Stimulated activated CD8-positive, alpha-beta memory T cell treated with anti-CD3 and anti-CD28 coated beads, Interleukin-12 subunit alpha, Interleukin-12 subunit beta, amount 100 ng/mL, for 4 hours (primary cell): ENCODE results near the gene NID1.
"Not testable (repeated sequence)": the region's sequence is repeated elsewhere in the genome, so short reads cannot be mapped to it uniquely, and the experiment has no call there.

Experiments
- DNase-seq: peaks from one replicate; pipeline ENCODE4 v3.0.0-alpha.2; 2020; ENCODE audit warnings: low read depth

Gene NID1

DNA sequence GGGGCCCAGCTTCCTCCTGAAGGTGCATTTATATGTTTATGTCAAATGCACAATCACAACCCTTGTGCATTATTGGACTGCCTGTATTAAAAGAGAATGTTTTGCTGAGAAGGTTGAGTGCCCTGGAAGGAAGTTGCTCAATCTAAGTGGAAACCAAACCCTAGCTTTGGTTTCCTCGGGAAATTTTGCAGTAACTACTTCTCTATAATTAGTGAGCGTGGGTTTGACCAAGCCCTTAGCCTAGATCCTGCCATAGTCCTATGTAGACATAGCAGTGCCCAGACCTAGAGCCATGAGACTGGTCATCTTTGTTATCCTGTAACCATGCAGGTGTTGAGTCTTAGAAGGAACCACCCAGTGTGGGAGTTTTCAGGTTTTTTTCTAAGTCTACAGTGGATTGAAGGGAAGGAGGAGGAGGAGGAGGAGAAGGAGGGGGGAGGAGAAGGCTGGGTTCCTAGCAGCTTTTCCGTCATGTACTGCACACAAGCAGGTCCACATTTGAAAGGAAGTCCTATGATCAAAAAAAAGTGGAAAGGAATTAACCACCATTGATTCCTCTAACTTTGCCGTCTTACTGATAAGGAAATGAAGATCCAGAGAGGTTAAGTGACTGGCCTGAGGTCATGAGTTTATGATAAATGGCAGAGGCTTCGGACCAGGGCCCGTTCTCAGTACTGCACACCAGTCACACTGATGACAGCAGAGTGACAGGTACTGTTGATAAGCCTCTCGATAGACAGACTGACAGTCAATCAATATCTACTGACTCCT, 126.0 kb downstream of the NID1 start:
- no peak for DNase-seq

DNA sequence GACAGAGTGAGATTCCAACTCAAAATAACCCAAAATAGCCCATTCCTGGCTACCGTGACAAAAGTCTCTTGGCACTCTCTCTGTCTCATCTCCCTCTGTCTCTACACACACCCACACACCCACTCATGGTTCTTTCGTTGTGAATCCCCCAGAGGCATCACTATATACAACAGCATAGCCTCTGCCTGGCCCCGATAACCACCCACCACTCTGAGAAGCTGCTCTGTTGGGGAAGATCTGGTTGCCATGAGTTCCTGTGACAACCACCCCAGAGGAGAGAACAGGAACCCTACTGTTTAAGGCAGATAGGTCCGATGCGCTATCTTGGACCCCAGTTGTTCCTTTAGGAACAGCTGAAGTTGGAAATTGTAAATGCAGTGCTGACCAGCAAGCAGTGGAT, 127.8 kb downstream of the NID1 start:
- DNase-seq = no peak

DNA sequence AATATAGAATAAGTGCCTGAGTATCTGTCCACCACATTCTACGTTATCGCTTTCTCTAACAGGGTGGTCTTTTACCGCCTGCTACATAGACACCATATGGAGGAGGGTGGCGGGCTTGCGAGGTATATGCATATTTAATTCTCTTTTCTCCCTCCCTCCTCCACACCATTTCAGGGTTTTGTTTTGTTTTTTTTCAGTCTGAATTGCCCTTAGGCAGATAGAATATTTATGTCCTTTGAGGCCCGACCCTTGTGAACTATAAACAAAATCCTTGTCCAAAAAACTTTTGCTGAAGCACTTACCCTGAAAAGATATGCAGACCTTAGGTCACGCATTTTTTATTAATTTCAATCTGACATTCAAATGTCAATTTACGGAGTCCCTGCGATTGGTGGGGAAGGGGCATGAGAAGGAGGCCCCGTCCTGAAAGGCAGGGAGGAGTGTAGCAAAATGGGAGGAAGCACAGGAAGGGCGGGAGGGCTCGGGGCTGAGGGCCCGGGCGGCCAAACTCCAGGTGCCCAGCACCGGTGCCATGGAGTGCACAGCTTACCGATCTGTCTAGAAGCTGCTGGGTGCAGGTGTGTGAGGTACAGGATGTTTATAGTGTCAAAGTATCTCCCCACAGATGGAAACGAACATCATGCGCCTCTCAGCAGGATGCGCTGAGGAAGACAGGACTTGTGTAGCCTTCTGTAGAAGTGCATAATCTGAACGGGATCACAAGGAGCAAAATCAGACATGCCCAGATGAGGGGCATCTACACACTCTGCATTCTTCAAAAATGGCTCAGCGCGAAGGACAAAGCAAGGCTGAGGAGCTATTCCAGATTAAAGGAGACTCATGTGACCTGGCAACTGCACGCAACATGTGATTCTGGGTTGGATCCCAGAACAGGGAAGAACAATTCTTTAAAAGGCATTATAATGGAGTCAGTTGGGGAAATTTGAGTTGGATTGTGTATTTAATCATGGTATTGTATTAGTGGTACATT, 129.4 kb downstream of the NID1 start:
- no peak for DNase-seq

GRCh38 chr1:235933766-235934116, 131.1 kb downstream of the NID1 start:
- no peak for DNase-seq

DNA sequence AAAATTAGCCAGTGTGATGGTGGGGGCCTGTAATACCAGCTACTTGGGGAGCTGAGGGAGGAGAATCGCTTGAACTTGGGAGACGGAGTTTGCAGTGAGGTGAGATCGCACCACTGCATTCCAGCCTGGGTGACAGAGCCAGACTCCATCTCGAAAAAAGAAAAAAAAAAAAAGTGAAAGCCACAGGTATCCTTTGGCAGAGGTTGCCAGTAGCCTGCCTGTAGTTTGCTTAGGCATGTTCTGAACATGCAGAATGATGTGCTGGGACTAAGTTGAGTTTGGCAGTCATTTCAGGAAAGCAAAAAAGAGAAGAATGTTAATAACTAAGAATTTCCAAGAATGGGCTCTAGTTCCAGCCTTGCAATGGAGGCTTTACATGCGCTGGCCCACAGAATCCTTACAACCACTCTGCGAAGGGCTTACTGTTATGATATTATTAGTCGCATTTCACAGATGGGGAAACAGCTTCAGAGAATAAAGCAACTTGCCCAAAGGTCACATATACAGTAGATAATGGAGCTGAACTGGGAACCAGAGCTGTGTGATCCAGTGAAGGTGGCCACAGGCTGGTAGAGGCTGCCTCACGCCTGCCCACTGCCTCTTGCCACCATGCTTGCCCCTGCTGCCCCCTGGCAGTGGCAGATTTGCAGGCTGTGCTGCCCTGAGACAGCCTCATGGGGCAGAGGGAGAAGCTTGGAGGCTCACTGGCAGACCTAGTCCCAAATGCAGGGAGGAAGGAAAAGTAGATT, 131.7 kb downstream of the NID1 start:
- DNase-seq = no peak

- no peak for DNase-seq
Measured at GRCh38 chr1:235932090-235932510, 132.8 kb downstream of the NID1 start.

DNA sequence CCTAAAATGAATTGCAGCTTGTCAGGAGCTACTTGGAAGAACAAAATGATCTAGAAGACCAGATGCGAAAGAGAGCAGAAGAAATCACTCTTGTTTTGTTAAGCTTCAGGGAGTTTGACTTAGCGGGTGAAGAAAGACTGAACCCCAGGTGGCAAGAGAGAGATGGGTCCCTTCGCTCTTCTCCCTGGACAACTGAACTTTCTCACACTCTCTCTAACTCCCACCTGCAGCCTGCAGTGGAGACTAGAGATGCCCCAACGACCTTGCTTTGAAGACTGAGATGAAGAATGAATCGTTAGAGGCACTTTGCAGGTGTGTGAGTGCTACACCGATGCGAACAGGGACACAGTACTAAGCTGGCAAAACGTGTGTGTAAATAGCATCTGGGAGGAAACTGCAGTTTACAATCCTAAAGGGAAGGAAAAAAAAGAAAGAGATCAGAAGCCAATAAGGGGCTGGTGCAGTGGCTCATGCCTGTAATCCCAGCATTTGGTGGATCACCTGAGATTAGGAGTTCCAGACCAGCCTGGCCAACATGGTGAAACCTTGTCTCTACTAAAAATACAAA, 133.6 kb downstream of the NID1 start:
- DNase-seq = no peak

- DNase-seq = no peak
Measured at GRCh38 chr1:235930543-235930942, 134.3 kb downstream of the NID1 start.

GRCh38 chr1:235929216-235929615, 135.7 kb downstream of the NID1 start:
- DNase-seq = no peak

GRCh38 chr1:235928197-235928596, 136.7 kb downstream of the NID1 start:
- DNase-seq = no peak

GRCh38 chr1:235927551-235927950, 137.3 kb downstream of the NID1 start:
- DNase-seq = not testable (repeated sequence)
